Colonic mucosa (tissue), 4 donors: Measurements from ENCODE around the gene TTC27. TPM values are rescaled to one million over a fixed set of nuclear protein-coding genes. Genes with fewer than 3 reads are reported as not detected.

Source experiments
- DNase-seq: peaks from one replicate; pipeline ENCODE4 v3.0.0-alpha.2; 2020
- H3K27ac ChIP-seq: fragments of 200-600 bp; one replicate; pipeline ENCODE4 v1.8.0; 2021
- H3K27me3 ChIP-seq: fragments of 200-600 bp; one replicate; pipeline ENCODE4 v1.8.0; 2021
- H3K36me3 ChIP-seq: fragments of 200-600 bp; one replicate; pipeline ENCODE4 v1.8.0; 2021
- H3K4me1 ChIP-seq: fragments of 200-600 bp; one replicate; pipeline ENCODE4 v1.8.0; 2021; ENCODE audit warnings: mild to moderate bottlenecking
- H3K4me3 ChIP-seq: fragments of 200-600 bp; one replicate; pipeline ENCODE4 v1.8.0; 2021
- H3K9ac ChIP-seq, 2 donors: one replicate each; pipeline ENCODE4 v1.7.0; 2013; ENCODE audit warnings: control low read depth in 2 of 2, low read depth in 2 of 2, low read length in 2 of 2
- H3K9me3 ChIP-seq: fragments of 200-600 bp; one replicate; pipeline ENCODE4 v1.8.0; 2021
- intact Hi-C: fragments of 100-400 bp; cut with DNase I; formaldehyde crosslinking; loops from one replicate; pipeline ENCODE4 v1.14.1; 2022
- total RNA-seq, 2 donors: library from RNA; stranded (reverse); fragmentation: NEBNext Ultra II Directional in 1 of 2; extraction: Animal tissue kit (Norgen Biotek cat#: 25700) in 1 of 2; gene quantifications; one replicate each; pipeline ENCODE4 v1.2.1, GENCODE V29; 2021
- TF ChIP-seq, protein P1 (sequence below): fragments of 200-600 bp; IDR thresholded peaks from one replicate; pipeline ENCODE4 v1.8.0; 2022; ENCODE audit warnings: antibody characterized with exemption, mild to moderate bottlenecking
- donor health status: healthy.
- donor health status: DM: no; HTN: no; CAD: no.
- donor health status: DM: no; HTN: no; CAD: no.

The TTC27 gene
- total RNA-seq, 2 donors from 2014 or later: 10.0 to 15.5 TPM

- Histone ChIP-seq H3K4me1 (no peaks in the 10 kb centered on the region), H3K27ac (no peak overlapping the region), H3K9ac (no peak overlapping the region), H3K9me3 (no peaks in the 10 kb centered on the region), H3K36me3 (peaks cover 5% of the 10 kb centered on the region), H3K4me3 (no peak overlapping the region), H3K27me3 (no peaks in the 10 kb centered on the region)
- TF ChIP-seq, protein P1, sequence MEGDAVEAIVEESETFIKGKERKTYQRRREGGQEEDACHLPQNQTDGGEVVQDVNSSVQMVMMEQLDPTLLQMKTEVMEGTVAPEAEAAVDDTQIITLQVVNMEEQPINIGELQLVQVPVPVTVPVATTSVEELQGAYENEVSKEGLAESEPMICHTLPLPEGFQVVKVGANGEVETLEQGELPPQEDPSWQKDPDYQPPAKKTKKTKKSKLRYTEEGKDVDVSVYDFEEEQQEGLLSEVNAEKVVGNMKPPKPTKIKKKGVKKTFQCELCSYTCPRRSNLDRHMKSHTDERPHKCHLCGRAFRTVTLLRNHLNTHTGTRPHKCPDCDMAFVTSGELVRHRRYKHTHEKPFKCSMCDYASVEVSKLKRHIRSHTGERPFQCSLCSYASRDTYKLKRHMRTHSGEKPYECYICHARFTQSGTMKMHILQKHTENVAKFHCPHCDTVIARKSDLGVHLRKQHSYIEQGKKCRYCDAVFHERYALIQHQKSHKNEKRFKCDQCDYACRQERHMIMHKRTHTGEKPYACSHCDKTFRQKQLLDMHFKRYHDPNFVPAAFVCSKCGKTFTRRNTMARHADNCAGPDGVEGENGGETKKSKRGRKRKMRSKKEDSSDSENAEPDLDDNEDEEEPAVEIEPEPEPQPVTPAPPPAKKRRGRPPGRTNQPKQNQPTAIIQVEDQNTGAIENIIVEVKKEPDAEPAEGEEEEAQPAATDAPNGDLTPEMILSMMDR: no peak
- no peak for DNase-seq
- intact Hi-C loops: no loop called here
These were observed 13.8 kb upstream of the TTC27 start for GRCh38 chr2:32614084-32614483.

GRCh38 chr2:32617599-32618189, 10.2 kb upstream of the TTC27 start:
- DNase-seq: no peak
- H3K27me3 ChIP-seq: no peaks in the 10 kb centered on the region
- H3K9ac ChIP-seq: no peak overlapping the region
- peaks cover 5% of the 10 kb centered on the region for H3K36me3 ChIP-seq
- no peaks in the 10 kb centered on the region for H3K4me1 ChIP-seq
- no peak overlapping the region for H3K27ac ChIP-seq
- intact Hi-C loops: no loop called here
- TF ChIP-seq, protein P1: no peak
- no peaks in the 10 kb centered on the region for H3K9me3 ChIP-seq
- H3K4me3 ChIP-seq: no peak overlapping the region

DNA sequence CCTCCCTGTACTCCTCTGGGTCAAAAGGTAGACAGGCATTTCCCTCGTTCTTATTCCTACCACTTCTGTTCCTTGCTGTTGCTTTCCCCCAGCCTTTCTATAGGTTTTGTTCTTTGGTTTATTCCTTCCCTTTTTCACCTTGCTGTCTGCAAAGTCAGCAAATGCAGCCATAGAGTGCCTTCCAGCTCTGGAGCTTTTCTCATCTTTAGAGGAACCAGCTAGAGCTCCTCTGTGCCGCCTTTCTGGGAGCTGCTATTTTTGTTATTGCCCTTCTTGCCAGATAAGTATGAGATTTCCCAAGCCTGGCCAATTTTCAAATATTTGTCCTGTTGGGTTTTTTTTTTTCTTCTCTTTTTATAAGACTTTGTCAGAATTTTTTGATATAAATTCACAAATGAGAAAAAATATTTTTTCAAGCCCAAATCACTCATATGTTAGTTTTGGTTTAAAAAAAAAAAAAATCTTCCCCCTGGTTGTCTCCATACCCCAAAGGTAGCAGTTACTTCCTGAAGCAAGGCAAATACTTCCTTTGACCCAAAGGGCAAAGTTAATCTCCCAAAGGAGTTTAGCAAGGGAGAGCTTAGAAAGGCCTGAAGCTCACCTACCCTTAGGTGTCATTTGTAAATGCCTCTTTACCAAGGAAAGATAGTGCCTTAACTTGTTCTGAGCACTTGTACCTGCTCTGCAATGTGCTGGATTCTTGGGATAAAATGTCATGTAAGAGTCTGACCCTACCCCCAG, 5.1 kb upstream of the TTC27 start:
- Histone ChIP-seq H3K27me3 (no peaks in the 10 kb centered on the region), H3K36me3 (no peaks in the 10 kb centered on the region), H3K4me3 (no peak overlapping the region), H3K4me1 (no peaks in the 10 kb centered on the region), H3K27ac (no peak overlapping the region), H3K9ac (no peak overlapping the region), H3K9me3 (no peaks in the 10 kb centered on the region)
- no peak for DNase-seq
- TF ChIP-seq, protein P1: no peak
- intact Hi-C loops: no loop called here

GRCh38 chr2:32623311-32623706, 4.5 kb upstream of the TTC27 start:
- Histone ChIP-seq H3K4me3 (no peak overlapping the region), H3K36me3 (no peaks in the 10 kb centered on the region), H3K9me3 (no peaks in the 10 kb centered on the region), H3K27ac (no peak overlapping the region), H3K9ac (no peak overlapping the region), H3K27me3 (no peaks in the 10 kb centered on the region), H3K4me1 (no peaks in the 10 kb centered on the region)
- DNase-seq: no peak
- TF ChIP-seq, protein P1: no peak
- intact Hi-C loops: no loop called here

- no peak for DNase-seq
- intact Hi-C loops: no loop called here
- Histone ChIP-seq H3K9me3 (no peaks in the 10 kb centered on the region), H3K4me3 (no peak overlapping the region), H3K4me1 (peaks cover 6% of the 10 kb centered on the region), H3K27ac (no peak overlapping the region), H3K9ac (no peak overlapping the region), H3K36me3 (no peaks in the 10 kb centered on the region), H3K27me3 (no peaks in the 10 kb centered on the region)
- TF ChIP-seq, protein P1: no peak
These were observed 3.0 kb upstream of the TTC27 start for GRCh38 chr2:32624812-32625211.
